GM12873 (cell line): Measurements from ENCODE around the gene KCNQ1.

Experiments
- TF ChIP-seq, protein P1 (sequence below): IDR thresholded peaks from 2 replicates; pipeline ENCODE4 v1.5.1; 2012; ENCODE audit warnings: low read depth, mild to moderate bottlenecking, moderate library complexity, low read length, control low read depth; ENCODE audit not compliant: insufficient read depth; ENCODE audit errors: missing control alignments

Gene KCNQ1

DNA sequence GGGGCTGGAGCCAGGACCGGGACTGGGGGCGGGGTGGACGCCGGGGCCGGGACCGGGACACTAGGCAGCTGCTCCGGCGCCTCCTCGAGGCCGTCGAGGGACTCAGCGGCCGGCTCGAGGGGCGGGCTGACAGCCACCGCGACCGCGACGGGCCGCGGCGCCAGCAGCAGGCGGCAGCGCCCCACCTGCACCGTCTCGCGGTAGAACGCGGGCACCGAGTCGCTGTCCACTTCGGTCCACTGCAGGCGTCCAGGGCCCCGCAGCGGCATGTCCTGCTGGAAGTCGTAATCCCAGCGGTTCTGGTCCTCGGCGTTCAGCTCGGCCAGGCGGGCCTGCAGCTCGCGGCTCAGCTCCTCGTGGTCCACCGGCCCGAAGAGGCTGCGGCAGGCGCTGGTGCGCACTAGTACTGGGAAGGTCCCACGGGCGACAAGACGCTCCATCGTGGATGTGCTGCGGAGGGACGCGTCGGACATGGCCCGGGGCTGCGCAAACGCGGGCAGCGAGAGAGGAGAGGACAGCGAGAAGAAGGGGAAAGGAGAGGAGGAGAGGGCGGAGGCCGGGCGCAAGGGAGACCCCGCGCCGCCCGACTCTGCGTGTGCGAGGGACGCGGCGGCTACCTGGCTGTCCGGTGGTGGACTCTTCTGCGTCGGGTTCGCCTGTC, 440.3 kb downstream of the KCNQ1 start:
- TF ChIP-seq, protein P1, sequence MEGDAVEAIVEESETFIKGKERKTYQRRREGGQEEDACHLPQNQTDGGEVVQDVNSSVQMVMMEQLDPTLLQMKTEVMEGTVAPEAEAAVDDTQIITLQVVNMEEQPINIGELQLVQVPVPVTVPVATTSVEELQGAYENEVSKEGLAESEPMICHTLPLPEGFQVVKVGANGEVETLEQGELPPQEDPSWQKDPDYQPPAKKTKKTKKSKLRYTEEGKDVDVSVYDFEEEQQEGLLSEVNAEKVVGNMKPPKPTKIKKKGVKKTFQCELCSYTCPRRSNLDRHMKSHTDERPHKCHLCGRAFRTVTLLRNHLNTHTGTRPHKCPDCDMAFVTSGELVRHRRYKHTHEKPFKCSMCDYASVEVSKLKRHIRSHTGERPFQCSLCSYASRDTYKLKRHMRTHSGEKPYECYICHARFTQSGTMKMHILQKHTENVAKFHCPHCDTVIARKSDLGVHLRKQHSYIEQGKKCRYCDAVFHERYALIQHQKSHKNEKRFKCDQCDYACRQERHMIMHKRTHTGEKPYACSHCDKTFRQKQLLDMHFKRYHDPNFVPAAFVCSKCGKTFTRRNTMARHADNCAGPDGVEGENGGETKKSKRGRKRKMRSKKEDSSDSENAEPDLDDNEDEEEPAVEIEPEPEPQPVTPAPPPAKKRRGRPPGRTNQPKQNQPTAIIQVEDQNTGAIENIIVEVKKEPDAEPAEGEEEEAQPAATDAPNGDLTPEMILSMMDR, result no peak

DNA sequence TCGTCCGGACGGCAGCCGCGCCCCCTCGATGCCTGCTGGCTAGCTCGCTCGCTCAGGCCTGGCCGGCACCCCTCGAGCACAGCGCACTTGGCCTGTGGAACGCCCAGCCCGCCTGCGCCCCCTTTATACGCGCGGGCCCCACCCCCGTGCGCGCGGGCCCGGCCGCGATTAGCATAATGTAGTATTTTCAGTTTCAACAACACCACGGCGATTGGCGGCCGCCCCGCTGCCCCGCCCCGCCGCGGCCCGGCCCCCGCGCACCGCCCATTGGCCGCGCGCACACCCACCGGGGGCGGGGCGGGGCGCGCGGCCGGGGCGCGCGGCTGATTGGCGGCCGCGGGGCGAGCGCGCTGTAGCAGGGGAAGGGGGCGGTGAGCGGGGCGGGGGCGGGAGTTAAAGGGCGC, 440.9 kb downstream of the KCNQ1 start, which contains the start of gene CDKN1C:
Gene CDKN1C, minus strand, starts transcription at position 98 of the 404 bp plus-strand sequence. CDS start 319 bp downstream, outside the sequence.
- TF ChIP-seq, protein P1, result no peak

- TF ChIP-seq, protein P1, result no peak
Observed at GRCh38 chr11:2886191-2886894, 441.5 kb downstream of the KCNQ1 start.

- TF ChIP-seq, protein P1, result no peak
Observed at GRCh38 chr11:2886936-2887335, 442.1 kb downstream of the KCNQ1 start.

GRCh38 chr11:2887515-2888195, 442.8 kb downstream of the KCNQ1 start:
- TF ChIP-seq, protein P1, result no peak

- TF ChIP-seq, protein P1, result peak; percentile 97
Observed at GRCh38 chr11:2888266-2888968, 443.6 kb downstream of the KCNQ1 start.
